HG03175 (cell line): ENCODE data around the gene CALB2.

Source experiments
- ATAC-seq: cut with Tn5 transposase; IDR thresholded peaks from one replicate; pipeline ENCODE4 v1.9.1; 2021; ENCODE audit warnings: mild to moderate bottlenecking, moderate library complexity; ENCODE audit not compliant: unreplicated experiment

Gene CALB2

GRCh38 chr16:71384073-71384724 lies 25.7 kb downstream of the CALB2 start:
- no peak for ATAC-seq

- ATAC-seq = no peak
Observed at GRCh38 chr16:71387045-71387871, 28.7 kb downstream of the CALB2 start.

DNA sequence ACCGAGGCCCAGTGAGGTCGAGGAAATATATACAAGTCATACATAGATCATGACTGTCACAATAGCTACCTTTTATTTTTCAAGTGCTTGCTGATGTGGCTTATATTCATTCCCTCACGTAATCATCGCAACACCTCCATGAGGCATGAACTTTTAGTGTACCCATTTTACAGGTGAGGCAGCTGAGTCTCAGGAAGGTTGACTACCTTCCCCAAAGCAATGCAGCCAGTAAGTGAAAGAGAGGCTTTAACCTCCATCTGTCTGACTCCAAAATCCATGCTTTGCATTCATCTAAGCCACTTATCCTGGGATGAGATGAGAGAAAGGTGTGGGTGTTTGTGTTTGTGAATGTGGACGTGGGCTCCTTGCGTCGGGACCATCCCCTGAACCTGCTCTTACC lies 30.8 kb downstream of the CALB2 start:
- ATAC-seq = no peak

- ATAC-seq = no peak
Observed at GRCh38 chr16:71396594-71396993, 38.1 kb downstream of the CALB2 start.

DNA sequence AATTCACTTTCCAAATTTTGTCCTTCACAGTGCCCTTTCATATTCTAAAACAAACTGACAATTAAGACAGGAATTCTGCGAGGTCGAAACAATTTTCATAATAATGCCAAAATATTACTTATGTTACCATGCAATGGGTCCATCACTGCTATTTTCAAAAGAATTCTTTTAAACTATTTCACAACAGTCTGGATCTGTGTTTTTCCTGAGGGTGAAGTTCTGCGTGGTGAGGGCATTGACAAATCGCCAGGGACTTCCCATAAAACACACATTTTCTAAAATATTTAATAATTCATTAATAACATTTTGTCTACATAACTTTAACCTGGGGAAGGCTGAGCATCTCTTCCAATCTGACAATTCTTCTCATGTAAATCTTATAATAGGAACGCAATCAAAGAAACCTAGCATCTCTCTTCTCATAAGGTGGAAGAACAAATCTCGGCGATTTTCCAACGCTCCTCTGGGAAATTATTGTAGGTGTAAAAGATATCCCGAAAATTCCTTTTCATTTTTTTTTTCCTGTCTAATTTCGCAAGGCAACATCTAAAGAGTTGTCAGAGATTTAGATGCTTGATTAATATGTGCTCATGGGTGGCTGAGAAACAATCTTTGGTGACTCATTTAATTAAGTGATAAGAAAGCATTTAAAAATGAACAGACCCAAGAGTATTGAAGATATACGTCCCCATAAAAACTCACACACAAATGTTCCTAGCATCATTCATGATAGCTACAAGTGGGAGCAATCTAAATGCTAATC lies 41.5 kb downstream of the CALB2 start:
- no peak for ATAC-seq

DNA sequence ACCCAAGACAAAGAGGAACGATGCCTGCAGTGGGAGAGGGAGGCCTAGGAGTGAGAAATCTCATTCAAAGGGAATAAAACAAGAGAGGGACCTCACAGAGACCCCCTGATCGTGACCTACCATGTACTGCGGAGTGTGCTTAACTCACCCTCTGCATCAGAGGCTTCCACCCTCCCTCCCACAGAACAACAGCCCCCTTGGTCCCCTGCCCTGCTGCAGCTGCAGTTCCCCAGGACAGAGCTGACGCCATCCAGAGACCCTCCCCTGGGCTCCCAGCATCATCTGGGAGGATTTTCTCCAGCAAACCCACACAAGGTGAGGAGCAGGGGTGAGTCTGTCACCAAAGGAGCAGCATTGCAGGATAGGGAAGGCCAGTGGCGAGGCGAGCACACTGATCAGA lies 43.5 kb downstream of the CALB2 start:
- ATAC-seq = no peak

DNA sequence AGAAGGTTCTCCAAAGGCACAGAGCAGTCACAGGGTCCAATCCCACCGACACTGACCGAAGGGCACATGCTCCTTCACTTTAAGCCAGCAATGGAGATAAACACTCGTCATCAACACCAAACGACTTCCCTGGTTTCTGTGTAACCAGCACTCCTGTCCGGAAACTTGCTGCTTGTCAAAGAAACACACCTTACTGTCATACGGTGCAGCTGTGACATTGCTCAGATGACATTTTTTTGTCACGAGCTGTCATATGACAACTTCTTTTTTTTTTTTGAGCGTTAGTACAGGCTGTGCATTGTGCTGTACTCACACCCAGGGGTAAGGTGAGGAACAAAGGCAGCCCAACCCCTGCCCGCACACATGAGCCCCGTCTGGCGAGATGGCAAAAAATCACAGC lies 44.2 kb downstream of the CALB2 start:
- no peak for ATAC-seq

- ATAC-seq = no peak
Observed at GRCh38 chr16:71404364-71404763, 45.8 kb downstream of the CALB2 start.

GRCh38 chr16:71406316-71406715 lies 47.8 kb downstream of the CALB2 start:
- no peak for ATAC-seq

DNA sequence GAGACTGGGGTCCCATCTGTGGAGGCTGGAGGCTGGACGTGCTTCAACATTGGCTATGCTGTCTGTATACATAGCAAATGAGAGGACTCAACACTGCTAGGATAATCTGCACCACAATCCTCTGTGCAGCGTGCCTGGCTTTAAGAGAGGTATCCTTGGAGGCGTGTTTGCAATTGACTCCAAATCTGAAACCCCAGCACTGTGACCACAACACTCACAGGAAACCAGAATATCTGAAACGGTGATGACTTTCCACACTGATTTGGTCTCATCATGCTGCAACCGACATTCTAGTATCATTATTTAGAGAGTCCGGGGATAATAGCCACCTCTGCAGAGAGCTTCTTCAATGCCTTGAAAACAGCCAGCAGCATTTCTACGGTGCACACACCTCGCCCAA lies 48.2 kb downstream of the CALB2 start:
- ATAC-seq = no peak

GRCh38 chr16:71407731-71408130 lies 49.2 kb downstream of the CALB2 start:
- no peak for ATAC-seq

- no peak for ATAC-seq
Observed at GRCh38 chr16:71408536-71408935, 50.0 kb downstream of the CALB2 start.

DNA sequence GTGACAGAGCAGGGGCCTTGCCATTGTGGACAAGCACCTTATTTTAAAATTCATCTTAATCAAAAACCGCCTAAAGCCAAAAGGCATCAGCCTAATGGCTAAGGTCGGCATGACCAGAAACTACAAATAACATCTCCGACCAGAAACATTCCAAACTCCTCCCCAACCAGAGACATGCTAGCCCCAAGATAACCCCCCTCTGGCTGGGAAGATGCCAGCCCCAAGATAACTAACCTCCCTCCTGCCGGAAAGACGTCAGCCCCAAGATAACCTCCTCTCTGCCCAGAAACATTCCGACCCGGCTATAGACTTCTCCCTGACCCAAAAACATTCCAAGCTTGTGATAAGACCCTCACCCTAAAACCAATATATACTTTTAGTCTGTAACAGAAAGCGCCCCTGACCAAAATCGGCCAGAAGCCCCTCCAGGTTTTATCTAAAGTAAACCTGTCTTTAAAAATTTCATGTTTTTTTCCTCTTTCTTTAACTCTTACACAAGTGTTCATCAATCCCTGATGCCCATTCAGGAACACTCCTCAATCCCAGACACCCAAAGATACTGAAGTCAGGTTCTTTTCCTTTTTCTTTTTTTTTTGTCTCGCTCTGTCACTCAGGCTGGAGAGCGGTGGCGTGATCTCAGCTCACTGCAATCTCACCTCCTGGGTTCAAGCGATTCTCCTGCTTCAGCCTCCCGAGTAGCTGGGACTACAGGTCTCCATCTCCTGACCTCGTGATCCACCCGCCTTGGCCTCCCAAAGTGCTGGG lies 50.7 kb downstream of the CALB2 start:
- no peak for ATAC-seq

- ATAC-seq = no peak
Observed at GRCh38 chr16:71410146-71410545, 51.6 kb downstream of the CALB2 start.

- no peak for ATAC-seq
Observed at GRCh38 chr16:71412270-71413160, 54.0 kb downstream of the CALB2 start.

- ATAC-seq = no peak
Observed at GRCh38 chr16:71413341-71413740, 54.8 kb downstream of the CALB2 start.

- no peak for ATAC-seq
Observed at GRCh38 chr16:71414038-71414437, 55.5 kb downstream of the CALB2 start.

DNA sequence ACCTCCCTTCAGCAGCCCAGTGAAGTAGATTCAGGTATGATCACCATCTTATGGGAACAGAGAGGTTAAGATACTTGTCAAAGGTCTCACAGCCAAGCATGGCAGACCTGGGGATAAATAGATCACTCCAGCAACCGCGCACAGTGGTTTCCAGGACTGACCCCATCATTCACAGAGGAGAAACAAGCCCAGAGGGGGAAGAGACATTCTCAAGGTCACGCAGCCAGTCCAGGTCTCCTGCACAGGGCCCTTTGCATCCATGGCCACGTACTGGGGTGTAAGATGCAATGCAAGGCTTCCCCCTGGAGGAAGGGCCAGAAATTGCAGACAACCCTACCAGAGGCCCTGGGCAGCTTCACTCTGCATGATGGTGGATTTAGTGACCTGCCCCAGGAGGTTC lies 63.4 kb downstream of the CALB2 start:
- ATAC-seq = no peak

DNA sequence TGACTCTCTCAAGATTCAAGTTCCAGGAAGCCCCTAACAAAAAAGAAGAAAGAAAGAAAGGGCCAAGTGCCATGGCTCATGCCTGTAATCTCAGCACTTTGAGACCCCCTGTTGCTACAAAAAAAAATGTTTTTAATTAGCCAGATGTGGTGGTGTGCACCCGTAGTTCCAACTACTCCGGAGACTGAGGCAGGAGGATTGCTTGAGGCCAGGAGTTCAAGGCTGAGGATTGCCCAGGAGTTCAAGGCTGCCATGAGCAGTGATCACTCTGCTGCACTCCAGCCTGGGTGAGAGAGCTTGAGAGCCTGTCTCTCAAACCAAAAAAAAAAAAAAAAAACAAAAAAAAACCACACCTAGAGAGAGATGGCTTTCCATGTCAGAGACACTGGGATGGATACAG lies 64.5 kb downstream of the CALB2 start:
- ATAC-seq = no peak

DNA sequence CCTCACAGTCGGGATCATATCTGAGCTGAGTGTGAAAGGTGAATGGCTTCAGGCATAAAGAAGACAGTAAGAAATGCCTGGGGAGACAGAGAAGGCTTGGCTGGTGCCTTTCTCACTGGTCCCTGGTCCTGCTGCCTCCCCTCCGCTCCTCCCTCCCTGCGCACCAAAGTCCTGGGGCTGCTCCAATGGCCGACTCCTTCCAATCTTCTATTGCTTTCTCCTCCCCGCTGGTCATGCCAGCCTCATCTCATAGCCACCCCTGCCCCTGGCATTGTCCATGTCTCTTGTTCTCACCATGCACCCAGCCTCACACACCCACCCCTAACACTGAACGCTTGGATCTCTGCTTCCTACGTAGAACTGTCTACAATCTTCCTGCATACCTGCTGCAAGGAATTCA lies 65.3 kb downstream of the CALB2 start:
- ATAC-seq = no peak
